Inflammatory macrophage (primary cell): ENCODE data around the gene BCAR1.
A peak's percentile ranks its signal among the peaks of the same experiment; 100 is the strongest.
"Not testable (repeated sequence)": the region's sequence is repeated elsewhere in the genome, so short reads cannot be mapped to it uniquely, and the experiment has no call there.

Experiments
- DNase-seq, 2 donors: peaks; one replicate each; pipeline ENCODE4 v3.0.0-alpha.2; 2020 to 2022
- total RNA-seq, 18 experiments: gene quantifications; one replicate each; lab custom pipeline; 2026; ENCODE audit warnings: mixed read lengths in 6 of 18, inconsistent platforms in 2 of 18; lab: John Stamatoyannopoulos, UW

BCAR1 gene
- 2.0 to 92.5 (median 8.3) reads per million in 18 experiments for total RNA-seq

- DNase-seq, result peak; percentile 33 to 80
These were observed at the start of gene BCAR1 for GRCh38 chr16:75251280-75252048. Gene BCAR1 (minus strand): TSS chr16:75251624. CDS start chr16:75251482, 142 bp downstream.

- no peak for DNase-seq
These were observed 46.8 kb upstream of the BCAR1 start for GRCh38 chr16:75298267-75298666.

- no peak for DNase-seq
These were observed 45.2 kb upstream of the BCAR1 start for GRCh38 chr16:75296606-75297005.

GRCh38 chr16:75294773-75295459 lies 43.5 kb upstream of the BCAR1 start:
- no peak for DNase-seq

GRCh38 chr16:75293772-75294171 lies 42.3 kb upstream of the BCAR1 start:
- DNase-seq, result no peak

- no peak for DNase-seq
These were observed 41.7 kb upstream of the BCAR1 start for GRCh38 chr16:75293173-75293572.

GRCh38 chr16:75292691-75293090 lies 41.3 kb upstream of the BCAR1 start:
- DNase-seq, result no peak

- no peak for DNase-seq
These were observed 37.8 kb upstream of the BCAR1 start for GRCh38 chr16:75289189-75289588.

GRCh38 chr16:75288596-75289120 lies 37.2 kb upstream of the BCAR1 start:
- DNase-seq, result no peak

- DNase-seq, result no peak
These were observed 36.8 kb upstream of the BCAR1 start for GRCh38 chr16:75288181-75288580.

GRCh38 chr16:75287708-75288107 lies 36.3 kb upstream of the BCAR1 start:
- peak in 1 of 2 donors; percentile 55 for DNase-seq

- DNase-seq, result no peak
These were observed 35.0 kb upstream of the BCAR1 start for GRCh38 chr16:75286389-75286788.

- DNase-seq, result no peak
These were observed 31.2 kb upstream of the BCAR1 start for GRCh38 chr16:75282466-75283281.

GRCh38 chr16:75281826-75282225 lies 30.4 kb upstream of the BCAR1 start:
- no peak for DNase-seq

GRCh38 chr16:75281009-75281408 lies 29.6 kb upstream of the BCAR1 start:
- DNase-seq, result not testable (repeated sequence)

GRCh38 chr16:75280331-75280804 lies 28.9 kb upstream of the BCAR1 start:
- DNase-seq, result no peak

GRCh38 chr16:75279305-75279704 lies 27.9 kb upstream of the BCAR1 start:
- no peak for DNase-seq

- no peak for DNase-seq
These were observed 21.9 kb upstream of the BCAR1 start for GRCh38 chr16:75273054-75273925.

GRCh38 chr16:75272629-75273028 lies 21.2 kb upstream of the BCAR1 start:
- not testable (repeated sequence) for DNase-seq

GRCh38 chr16:75272097-75272551 lies 20.7 kb upstream of the BCAR1 start:
- DNase-seq, result peak; percentile 11 to 37

GRCh38 chr16:75271441-75272096 lies 20.1 kb upstream of the BCAR1 start:
- no peak for DNase-seq
